ENCODE data around the gene MYBPC3. TPM values are rescaled to one million over a fixed set of nuclear protein-coding genes. Genes with fewer than 3 reads are reported as not detected.
"Not testable (repeated sequence)": the region's sequence is repeated elsewhere in the genome, so short reads cannot be mapped to it uniquely, and the experiment has no call there.

MYBPC3 gene
- total and polyA plus RNA-seq, 4 donors, result 0.06 to 0.16 (median 0.15) TPM; not detected in 1

GRCh38 chr11:47340980-47341775, 11.3 kb downstream of the MYBPC3 start:
- Histone ChIP-seq H3K27ac (ENCODE audit: low read depth, low read length) (no peak overlapping the region), H3K9me3 (ENCODE audit: control insufficient read depth, insufficient read depth, low read length) (no peaks in the 10 kb centered on the region), H3K36me3 (ENCODE audit: control insufficient read depth, insufficient read depth, low read length) (no peaks in the 10 kb centered on the region), H3K27me3 (ENCODE audit: control insufficient read depth, insufficient read depth, low read length) (no peaks in the 10 kb centered on the region), H3K4me1 (ENCODE audit: control insufficient read depth, insufficient read depth, low read length) (no peaks in the 10 kb centered on the region), H3K4me3 (ENCODE audit: low read depth, low read length) (no peak overlapping the region)
- 58% methylated on average over 17 of the region's 18 CpGs for WGBS (ENCODE audit: insufficient coverage)
- no peak for DNase-seq (ENCODE audit: low read depth in 4 of 6, low spot score in 6 of 6)

- 80% methylated on average over 9 of the region's 9 CpGs for WGBS (ENCODE audit: insufficient coverage)
Observed at GRCh38 chr11:47340010-47340409, 12.5 kb downstream of the MYBPC3 start.

GRCh38 chr11:47338396-47339241, 13.9 kb downstream of the MYBPC3 start:
- WGBS (ENCODE audit: insufficient coverage), result 88% methylated on average over 24 of the region's 27 CpGs
- H3K36me3 ChIP-seq (ENCODE audit: control insufficient read depth, insufficient read depth, low read length), result no peaks in the 10 kb centered on the region
- H3K4me1 ChIP-seq (ENCODE audit: control insufficient read depth, insufficient read depth, low read length), result no peaks in the 10 kb centered on the region
- no peaks in the 10 kb centered on the region for H3K9me3 ChIP-seq (ENCODE audit: control insufficient read depth, insufficient read depth, low read length)
- no peak for DNase-seq (ENCODE audit: low read depth in 4 of 6, low spot score in 6 of 6)
- no peak overlapping the region for H3K27ac ChIP-seq (ENCODE audit: low read depth, low read length)
- H3K27me3 ChIP-seq (ENCODE audit: control insufficient read depth, insufficient read depth, low read length), result no peaks in the 10 kb centered on the region
- H3K4me3 ChIP-seq (ENCODE audit: low read depth, low read length), result no peak overlapping the region

More at GRCh38 chr11:47340010-47340409, 12.5 kb downstream of the MYBPC3 start:
- DNase-seq (ENCODE audit: low read depth in 4 of 6, low spot score in 6 of 6), result no peak
- no peaks in the 10 kb centered on the region for H3K4me1 ChIP-seq (ENCODE audit: control insufficient read depth, insufficient read depth, low read length)
- no peak overlapping the region for H3K4me3 ChIP-seq (ENCODE audit: low read depth, low read length)
- H3K36me3 ChIP-seq (ENCODE audit: control insufficient read depth, insufficient read depth, low read length), result no peaks in the 10 kb centered on the region
- no peaks in the 10 kb centered on the region for H3K9me3 ChIP-seq (ENCODE audit: control insufficient read depth, insufficient read depth, low read length)
- no peaks in the 10 kb centered on the region for H3K27me3 ChIP-seq (ENCODE audit: control insufficient read depth, insufficient read depth, low read length)
- H3K27ac ChIP-seq (ENCODE audit: low read depth, low read length), result no peak overlapping the region

- no peaks in the 10 kb centered on the region for H3K9me3 ChIP-seq (ENCODE audit: control insufficient read depth, insufficient read depth, low read length)
- no peak overlapping the region for H3K27ac ChIP-seq (ENCODE audit: low read depth, low read length)
- 89% methylated on average over 27 of the region's 34 CpGs for WGBS (ENCODE audit: insufficient coverage)
- peaks cover 6% of the 10 kb centered on the region for H3K36me3 ChIP-seq (ENCODE audit: control insufficient read depth, insufficient read depth, low read length)
- no peak for DNase-seq (ENCODE audit: low read depth in 4 of 6, low spot score in 6 of 6)
- no peaks in the 10 kb centered on the region for H3K4me1 ChIP-seq (ENCODE audit: control insufficient read depth, insufficient read depth, low read length)
- H3K27me3 ChIP-seq (ENCODE audit: control insufficient read depth, insufficient read depth, low read length), result no peaks in the 10 kb centered on the region
- no peak overlapping the region for H3K4me3 ChIP-seq (ENCODE audit: low read depth, low read length)
Observed at GRCh38 chr11:47337229-47337924, 15.1 kb downstream of the MYBPC3 start.

- H3K27me3 ChIP-seq (ENCODE audit: control insufficient read depth, insufficient read depth, low read length), result no peaks in the 10 kb centered on the region
- no peak overlapping the region for H3K4me3 ChIP-seq (ENCODE audit: low read depth, low read length)
- DNase-seq (ENCODE audit: low read depth in 4 of 6, low spot score in 6 of 6), result no peak
- 90% methylated on average over 3 of the region's 4 CpGs for WGBS (ENCODE audit: insufficient coverage)
- H3K4me1 ChIP-seq (ENCODE audit: control insufficient read depth, insufficient read depth, low read length), result no peaks in the 10 kb centered on the region
- peaks cover 11% of the 10 kb centered on the region for H3K36me3 ChIP-seq (ENCODE audit: control insufficient read depth, insufficient read depth, low read length)
- H3K27ac ChIP-seq (ENCODE audit: low read depth, low read length), result no peak overlapping the region
- no peaks in the 10 kb centered on the region for H3K9me3 ChIP-seq (ENCODE audit: control insufficient read depth, insufficient read depth, low read length)
Observed at GRCh38 chr11:47336595-47336994, 15.9 kb downstream of the MYBPC3 start.

- Histone ChIP-seq H3K4me1 (ENCODE audit: control insufficient read depth, insufficient read depth, low read length) (no peaks in the 10 kb centered on the region), H3K27me3 (ENCODE audit: control insufficient read depth, insufficient read depth, low read length) (no peaks in the 10 kb centered on the region), H3K27ac (ENCODE audit: low read depth, low read length) (no peak overlapping the region), H3K36me3 (ENCODE audit: control insufficient read depth, insufficient read depth, low read length) (peaks cover 18% of the 10 kb centered on the region), H3K9me3 (ENCODE audit: control insufficient read depth, insufficient read depth, low read length) (no peaks in the 10 kb centered on the region), H3K4me3 (ENCODE audit: low read depth, low read length) (no peak overlapping the region)
- no peak for DNase-seq (ENCODE audit: low read depth in 4 of 6, low spot score in 6 of 6)
- WGBS (ENCODE audit: insufficient coverage), result 68% methylated on average over 5 of the region's 9 CpGs
Observed at GRCh38 chr11:47335733-47336132, 16.8 kb downstream of the MYBPC3 start.

- H3K9me3 ChIP-seq (ENCODE audit: control insufficient read depth, insufficient read depth, low read length); H3K27ac ChIP-seq (ENCODE audit: low read depth, low read length); DNase-seq (ENCODE audit: low read depth in 4 of 6, low spot score in 6 of 6); H3K27me3 ChIP-seq (ENCODE audit: control insufficient read depth, insufficient read depth, low read length); H3K4me1 ChIP-seq (ENCODE audit: control insufficient read depth, insufficient read depth, low read length); H3K4me3 ChIP-seq (ENCODE audit: low read depth, low read length): not testable (repeated sequence)
- WGBS (ENCODE audit: insufficient coverage), result 86% methylated on average over 11 of the region's 16 CpGs
- peaks cover 18% of the 10 kb centered on the region for H3K36me3 ChIP-seq (ENCODE audit: control insufficient read depth, insufficient read depth, low read length)
Observed at GRCh38 chr11:47334699-47335411, 17.6 kb downstream of the MYBPC3 start.

GRCh38 chr11:47333886-47334443, 18.5 kb downstream of the MYBPC3 start:
- Histone ChIP-seq H3K4me1 (ENCODE audit: control insufficient read depth, insufficient read depth, low read length) (peaks cover 4% of the 10 kb centered on the region), H3K27ac (ENCODE audit: low read depth, low read length) (no peak overlapping the region), H3K9me3 (ENCODE audit: control insufficient read depth, insufficient read depth, low read length) (no peaks in the 10 kb centered on the region), H3K36me3 (ENCODE audit: control insufficient read depth, insufficient read depth, low read length) (peaks cover 18% of the 10 kb centered on the region), H3K4me3 (ENCODE audit: low read depth, low read length) (no peak overlapping the region), H3K27me3 (ENCODE audit: control insufficient read depth, insufficient read depth, low read length) (no peaks in the 10 kb centered on the region)
- 94% methylated on average over 6 of the region's 8 CpGs for WGBS (ENCODE audit: insufficient coverage)
- DNase-seq (ENCODE audit: low read depth in 4 of 6, low spot score in 6 of 6), result no peak

- no peak for DNase-seq (ENCODE audit: low read depth in 4 of 6, low spot score in 6 of 6)
- Histone ChIP-seq H3K9me3 (ENCODE audit: control insufficient read depth, insufficient read depth, low read length) (no peaks in the 10 kb centered on the region), H3K36me3 (ENCODE audit: control insufficient read depth, insufficient read depth, low read length) (peaks cover 18% of the 10 kb centered on the region), H3K4me3 (ENCODE audit: low read depth, low read length) (no peak overlapping the region), H3K4me1 (ENCODE audit: control insufficient read depth, insufficient read depth, low read length) (peaks cover 4% of the 10 kb centered on the region), H3K27me3 (ENCODE audit: control insufficient read depth, insufficient read depth, low read length) (no peaks in the 10 kb centered on the region), H3K27ac (ENCODE audit: low read depth, low read length) (no peak overlapping the region)
- WGBS (ENCODE audit: insufficient coverage), result 90% methylated on average over 12 of the region's 14 CpGs
Observed at GRCh38 chr11:47333526-47333845, 19.0 kb downstream of the MYBPC3 start.
